ENCODE data around the gene PLSCR1.
A peak's percentile ranks its signal among the peaks of the same experiment; 100 is the strongest.

PLSCR1 gene

DNA sequence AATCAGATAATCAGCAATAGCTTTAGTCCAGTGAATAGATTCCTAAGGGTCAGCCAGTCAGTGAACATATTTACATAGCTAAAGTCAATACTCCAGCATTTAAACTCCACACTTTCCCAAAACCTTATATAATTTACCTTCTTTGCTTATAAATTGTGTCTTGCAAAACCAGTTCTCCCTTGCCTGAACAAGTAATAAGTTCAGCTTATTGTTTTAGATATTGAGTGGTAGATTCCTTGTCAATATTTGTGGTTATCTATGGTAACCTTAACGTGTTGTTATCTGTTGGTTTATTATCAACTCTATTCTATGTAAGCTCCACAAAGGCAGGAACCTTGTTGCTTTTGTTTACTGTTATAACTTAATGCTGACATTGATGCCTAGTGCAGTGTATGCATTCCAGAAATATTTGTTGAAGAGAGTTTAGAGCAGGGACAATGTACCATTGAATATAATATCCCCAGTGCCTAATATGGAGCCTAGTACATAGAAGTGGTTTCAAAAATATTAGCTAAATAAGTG, 36.7 kb upstream of the PLSCR1 start:
- DNase-seq (ENCODE audit: extremely low read depth, low read depth) = no peak
- TF ChIP-seq, protein P1, sequence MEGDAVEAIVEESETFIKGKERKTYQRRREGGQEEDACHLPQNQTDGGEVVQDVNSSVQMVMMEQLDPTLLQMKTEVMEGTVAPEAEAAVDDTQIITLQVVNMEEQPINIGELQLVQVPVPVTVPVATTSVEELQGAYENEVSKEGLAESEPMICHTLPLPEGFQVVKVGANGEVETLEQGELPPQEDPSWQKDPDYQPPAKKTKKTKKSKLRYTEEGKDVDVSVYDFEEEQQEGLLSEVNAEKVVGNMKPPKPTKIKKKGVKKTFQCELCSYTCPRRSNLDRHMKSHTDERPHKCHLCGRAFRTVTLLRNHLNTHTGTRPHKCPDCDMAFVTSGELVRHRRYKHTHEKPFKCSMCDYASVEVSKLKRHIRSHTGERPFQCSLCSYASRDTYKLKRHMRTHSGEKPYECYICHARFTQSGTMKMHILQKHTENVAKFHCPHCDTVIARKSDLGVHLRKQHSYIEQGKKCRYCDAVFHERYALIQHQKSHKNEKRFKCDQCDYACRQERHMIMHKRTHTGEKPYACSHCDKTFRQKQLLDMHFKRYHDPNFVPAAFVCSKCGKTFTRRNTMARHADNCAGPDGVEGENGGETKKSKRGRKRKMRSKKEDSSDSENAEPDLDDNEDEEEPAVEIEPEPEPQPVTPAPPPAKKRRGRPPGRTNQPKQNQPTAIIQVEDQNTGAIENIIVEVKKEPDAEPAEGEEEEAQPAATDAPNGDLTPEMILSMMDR (IDR thresholded peaks at IDR 0.05; ENCODE audit: low read depth, low read length) = no peak

DNA sequence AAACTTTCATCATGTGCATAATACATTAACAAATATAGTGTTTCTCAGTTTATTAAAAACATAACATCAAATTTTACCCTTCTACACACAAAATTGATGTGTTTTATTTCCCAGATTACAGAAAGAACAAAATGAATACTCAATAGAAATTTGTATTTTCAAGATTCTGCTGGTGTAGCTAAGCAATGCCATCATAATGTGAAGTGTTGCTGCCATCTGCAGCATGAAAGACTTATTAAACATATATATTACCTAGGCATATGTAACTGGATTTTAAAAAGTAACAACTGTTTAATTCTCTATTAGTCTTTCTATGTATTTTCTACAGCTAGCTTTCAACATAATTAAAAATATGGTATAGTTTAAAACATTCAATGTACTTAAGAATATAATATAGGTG, 33.3 kb upstream of the PLSCR1 start:
- TF ChIP-seq, protein P1 (IDR thresholded peaks at IDR 0.05; ENCODE audit: low read depth, low read length) = peak; percentile 28
- DNase-seq (ENCODE audit: extremely low read depth, low read depth) = peak; percentile 19

DNA sequence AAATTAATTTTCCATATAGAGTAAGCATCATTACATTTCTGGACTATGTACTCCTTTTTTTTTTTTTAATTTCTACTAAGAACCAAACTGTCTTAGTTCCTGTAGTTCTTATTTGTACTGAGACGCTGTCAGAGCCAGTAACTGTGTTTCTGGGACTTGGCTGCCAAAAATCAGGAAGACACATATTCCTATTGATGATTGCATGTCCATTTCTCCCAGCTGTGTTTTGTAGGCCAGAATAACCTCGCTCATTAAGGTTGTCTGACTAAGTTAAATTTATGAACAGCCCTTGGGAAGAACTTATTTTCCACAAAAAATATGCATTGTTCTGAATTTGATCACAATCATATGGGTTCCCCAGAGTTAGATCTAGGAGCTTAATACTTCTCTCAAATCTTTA, 31.2 kb upstream of the PLSCR1 start:
- DNase-seq (ENCODE audit: extremely low read depth, low read depth) = no peak
- TF ChIP-seq, protein P1 (IDR thresholded peaks at IDR 0.05; ENCODE audit: low read depth, low read length) = no peak

DNA sequence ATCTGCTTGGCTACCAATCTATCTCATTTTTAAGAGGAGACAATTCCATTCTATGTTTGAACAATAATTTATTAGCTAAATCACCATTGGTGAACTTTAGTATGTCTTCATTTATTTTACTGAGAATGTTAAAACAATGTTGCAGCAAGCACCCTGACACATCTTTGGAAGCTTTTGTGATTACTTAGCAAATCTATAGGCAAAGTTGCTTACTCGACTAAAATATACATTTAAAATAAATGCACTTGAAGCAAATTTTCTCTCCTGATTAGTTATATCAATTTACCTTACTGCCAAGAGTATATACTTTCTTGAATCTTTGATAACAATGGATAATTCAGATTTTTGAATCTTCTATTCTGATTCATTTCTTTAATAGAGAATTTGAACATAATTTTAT, 29.8 kb upstream of the PLSCR1 start:
- TF ChIP-seq, protein P1 (IDR thresholded peaks at IDR 0.05; ENCODE audit: low read depth, low read length) = no peak
- DNase-seq (ENCODE audit: extremely low read depth, low read depth) = no peak

DNA sequence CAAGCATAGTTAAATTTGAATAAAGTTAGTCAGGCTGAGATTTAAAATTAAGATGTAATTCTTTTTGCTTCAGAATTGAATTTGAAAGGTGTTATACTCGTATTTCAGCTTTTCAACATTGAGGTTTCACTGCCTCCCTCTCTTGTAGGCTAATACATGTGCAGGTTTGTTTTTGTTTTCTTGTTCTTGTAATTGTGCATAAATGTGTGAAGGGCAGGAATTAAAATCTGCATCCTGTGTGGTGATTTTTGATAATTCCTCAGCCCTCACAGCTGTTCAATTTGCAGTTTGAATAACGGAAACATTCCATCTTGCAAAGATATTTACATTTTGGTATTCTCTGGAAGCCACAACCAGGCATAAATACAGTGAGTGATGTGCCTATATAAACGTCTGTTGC, 24.9 kb upstream of the PLSCR1 start:
- TF ChIP-seq, protein P1 (IDR thresholded peaks at IDR 0.05; ENCODE audit: low read depth, low read length) = no peak
- no peak for DNase-seq (ENCODE audit: extremely low read depth, low read depth)

DNA sequence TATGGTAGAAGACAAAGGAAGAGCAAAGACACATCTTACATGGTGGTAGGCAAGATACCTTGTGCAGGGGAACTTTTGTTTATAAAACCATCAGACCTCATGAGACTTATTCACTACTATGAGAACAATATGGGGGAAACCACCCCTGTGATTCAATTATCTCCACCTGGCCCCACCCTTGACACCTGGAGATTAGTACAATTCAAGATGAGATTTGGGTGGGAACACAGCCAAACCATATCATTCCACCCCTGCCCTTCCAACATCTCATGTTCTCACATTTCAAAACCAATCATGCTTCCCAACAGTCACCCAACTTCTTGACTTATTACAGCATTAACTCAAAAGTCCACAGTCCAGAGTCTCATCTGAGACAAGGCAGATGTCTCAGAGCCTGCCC, 21.7 kb upstream of the PLSCR1 start:
- TF ChIP-seq, protein P1 (IDR thresholded peaks at IDR 0.05; ENCODE audit: low read depth, low read length) = no peak
- no peak for DNase-seq (ENCODE audit: extremely low read depth, low read depth)

DNA sequence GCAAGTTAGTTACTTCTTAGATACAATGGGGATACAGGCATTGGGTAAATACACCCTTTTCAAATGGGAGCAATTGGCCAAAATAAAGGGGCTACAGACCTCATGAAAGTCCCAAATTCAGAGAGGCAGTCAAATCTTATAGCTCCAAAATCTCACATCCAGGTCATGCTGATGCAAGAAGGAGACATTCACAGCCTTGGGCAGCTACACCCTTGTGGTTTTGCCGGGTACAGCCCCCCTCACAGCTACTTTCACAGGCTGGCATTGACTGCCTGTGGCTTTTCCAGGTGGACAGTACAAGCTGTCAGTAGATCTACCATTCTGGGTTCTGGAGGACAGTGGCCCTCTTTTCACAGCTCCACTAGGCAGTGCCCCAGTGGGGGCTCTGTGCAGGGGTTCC, 17.5 kb upstream of the PLSCR1 start:
- no peak for DNase-seq (ENCODE audit: extremely low read depth, low read depth)
- TF ChIP-seq, protein P1 (IDR thresholded peaks at IDR 0.05; ENCODE audit: low read depth, low read length) = no peak

Measured in AG09319 (cell line).